ENCODE data around the gene ADAMTS9.

Gene ADAMTS9

GRCh38 chr3:64523324-64523723 lies 164.5 kb downstream of the ADAMTS9 start:
- Histone ChIP-seq H3K27ac (ENCODE audit: low read length) (no peak overlapping the region), H3K27me3 (ENCODE audit: low read depth, low read length) (0 out of 2 replicates have a peak, but pooled peaks cover 9% of the 10 kb centered on the region), H3K4me2 (ENCODE audit: low read length) (no peak overlapping the region), H3K36me3 (replicated peaks; ENCODE audit: low read depth, low read length) (no peaks in the 10 kb centered on the region), H3K4me3 (ENCODE audit: low read length) (no peak overlapping the region), H3K9ac (ENCODE audit: low read length) (no peak overlapping the region), H3K9me3 (ENCODE audit: insufficient read depth, low read length) (no peaks in the 10 kb centered on the region), H4K20me1 (ENCODE audit: insufficient read depth, low read length) (no peaks in the 10 kb centered on the region), H2AFZ (ENCODE audit: low read depth, low read length) (no peak overlapping the region), H3K79me2 (ENCODE audit: low read length) (no peaks in the 10 kb centered on the region), H3K4me1 (ENCODE audit: low read length) (no peaks in the 10 kb centered on the region)
- TF ChIP-seq EZH2phosphoT487 (IDR thresholded peaks at IDR 0.05; ENCODE audit: low read depth) (no peak), CTCF (IDR thresholded peaks at IDR 0.05; ENCODE audit: low read depth, low read length) (no peak)

- Histone ChIP-seq H3K4me1 (ENCODE audit: low read length) (no peaks in the 10 kb centered on the region), H3K79me2 (ENCODE audit: low read length) (no peaks in the 10 kb centered on the region), H4K20me1 (ENCODE audit: insufficient read depth, low read length) (no peaks in the 10 kb centered on the region), H3K4me3 (ENCODE audit: low read length) (no peak overlapping the region), H3K36me3 (replicated peaks; ENCODE audit: low read depth, low read length) (no peaks in the 10 kb centered on the region), H3K4me2 (ENCODE audit: low read length) (no peak overlapping the region), H3K27ac (ENCODE audit: low read length) (no peak overlapping the region), H3K9me3 (ENCODE audit: insufficient read depth, low read length) (no peaks in the 10 kb centered on the region), H2AFZ (ENCODE audit: low read depth, low read length) (no peak overlapping the region), H3K9ac (ENCODE audit: low read length) (no peak overlapping the region), H3K27me3 (ENCODE audit: low read depth, low read length) (0 out of 2 replicates have a peak, but pooled peaks cover 9% of the 10 kb centered on the region)
- TF ChIP-seq CTCF (IDR thresholded peaks at IDR 0.05; ENCODE audit: low read depth, low read length) (no peak), EZH2phosphoT487 (IDR thresholded peaks at IDR 0.05; ENCODE audit: low read depth) (no peak)
Observed at GRCh38 chr3:64520334-64520733, 167.5 kb downstream of the ADAMTS9 start.

- Histone ChIP-seq H3K27ac (ENCODE audit: low read length) (no peak overlapping the region), H3K79me2 (ENCODE audit: low read length) (no peaks in the 10 kb centered on the region), H3K9me3 (ENCODE audit: insufficient read depth, low read length) (no peaks in the 10 kb centered on the region), H4K20me1 (ENCODE audit: insufficient read depth, low read length) (no peaks in the 10 kb centered on the region), H3K4me3 (ENCODE audit: low read length) (no peak overlapping the region), H3K4me2 (ENCODE audit: low read length) (no peak overlapping the region), H3K27me3 (ENCODE audit: low read depth, low read length) (0 out of 2 replicates have a peak, but pooled peaks cover 9% of the 10 kb centered on the region), H3K4me1 (ENCODE audit: low read length) (no peaks in the 10 kb centered on the region), H3K36me3 (replicated peaks; ENCODE audit: low read depth, low read length) (no peaks in the 10 kb centered on the region), H3K9ac (ENCODE audit: low read length) (no peak overlapping the region), H2AFZ (ENCODE audit: low read depth, low read length) (no peak overlapping the region)
- no peak for TF ChIP-seq EZH2phosphoT487 (IDR thresholded peaks at IDR 0.05; ENCODE audit: low read depth)
- TF ChIP-seq CTCF (IDR thresholded peaks at IDR 0.05; ENCODE audit: low read depth, low read length): no peak
Observed at GRCh38 chr3:64518950-64519349, 168.8 kb downstream of the ADAMTS9 start.

- no peaks in the 10 kb centered on the region for H3K36me3 ChIP-seq (replicated peaks; ENCODE audit: low read depth, low read length)
- H3K9ac ChIP-seq (ENCODE audit: low read length): no peak overlapping the region
- H4K20me1 ChIP-seq (ENCODE audit: insufficient read depth, low read length): no peaks in the 10 kb centered on the region
- no peaks in the 10 kb centered on the region for H3K79me2 ChIP-seq (ENCODE audit: low read length)
- no peak overlapping the region for H2AFZ ChIP-seq (ENCODE audit: low read depth, low read length)
- H3K4me2 ChIP-seq (ENCODE audit: low read length): no peak overlapping the region
- H3K9me3 ChIP-seq (ENCODE audit: insufficient read depth, low read length): no peaks in the 10 kb centered on the region
- H3K4me3 ChIP-seq (ENCODE audit: low read length): no peak overlapping the region
- H3K27me3 ChIP-seq (ENCODE audit: low read depth, low read length): 0 out of 2 replicates have a peak, but pooled peaks cover 9% of the 10 kb centered on the region
- H3K27ac ChIP-seq (ENCODE audit: low read length): no peak overlapping the region
- no peaks in the 10 kb centered on the region for H3K4me1 ChIP-seq (ENCODE audit: low read length)
- TF ChIP-seq EZH2phosphoT487 (IDR thresholded peaks at IDR 0.05; ENCODE audit: low read depth): no peak
- TF ChIP-seq CTCF (IDR thresholded peaks at IDR 0.05; ENCODE audit: low read depth, low read length): no peak
Observed at GRCh38 chr3:64518496-64518895, 169.3 kb downstream of the ADAMTS9 start.

Data from OCI-LY3 (cell line).